HG03025 (cell line): Measurements from ENCODE around the gene SAC3D1.

Experiments
- ATAC-seq: cut with Tn5 transposase; IDR thresholded peaks from one replicate; pipeline ENCODE4 v1.9.1; 2021; ENCODE audit warnings: mild to moderate bottlenecking, moderate library complexity; ENCODE audit not compliant: unreplicated experiment, low FRiP score

Gene SAC3D1

GRCh38 chr11:65058419-65059054 is 17.5 kb downstream of the SAC3D1 start, which contains the start of gene NAALADL1:
Gene NAALADL1 (minus strand): TSS chr11:65058553. CDS start chr11:65058521, 32 bp downstream.
- ATAC-seq = no peak

DNA sequence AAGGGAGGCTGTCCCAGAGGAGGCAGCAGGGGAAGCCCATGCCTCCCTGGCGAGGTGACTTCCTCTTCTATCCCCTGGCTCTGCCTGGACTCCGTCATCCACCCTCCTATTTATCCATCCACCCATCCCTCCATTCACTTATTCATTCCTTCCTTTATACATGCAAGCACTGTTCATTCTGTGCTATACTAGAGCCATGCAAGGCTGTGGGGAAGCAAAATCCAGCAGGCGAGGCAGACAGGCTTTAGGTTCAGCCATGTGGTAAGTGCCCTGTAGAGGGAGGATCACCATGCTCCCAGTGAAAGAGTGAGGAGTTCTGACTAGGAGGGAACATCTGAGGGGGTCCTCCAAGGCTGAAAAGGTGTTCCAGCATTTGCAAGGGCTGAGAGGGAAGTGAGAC is 18.5 kb downstream of the SAC3D1 start:
- no peak for ATAC-seq

DNA sequence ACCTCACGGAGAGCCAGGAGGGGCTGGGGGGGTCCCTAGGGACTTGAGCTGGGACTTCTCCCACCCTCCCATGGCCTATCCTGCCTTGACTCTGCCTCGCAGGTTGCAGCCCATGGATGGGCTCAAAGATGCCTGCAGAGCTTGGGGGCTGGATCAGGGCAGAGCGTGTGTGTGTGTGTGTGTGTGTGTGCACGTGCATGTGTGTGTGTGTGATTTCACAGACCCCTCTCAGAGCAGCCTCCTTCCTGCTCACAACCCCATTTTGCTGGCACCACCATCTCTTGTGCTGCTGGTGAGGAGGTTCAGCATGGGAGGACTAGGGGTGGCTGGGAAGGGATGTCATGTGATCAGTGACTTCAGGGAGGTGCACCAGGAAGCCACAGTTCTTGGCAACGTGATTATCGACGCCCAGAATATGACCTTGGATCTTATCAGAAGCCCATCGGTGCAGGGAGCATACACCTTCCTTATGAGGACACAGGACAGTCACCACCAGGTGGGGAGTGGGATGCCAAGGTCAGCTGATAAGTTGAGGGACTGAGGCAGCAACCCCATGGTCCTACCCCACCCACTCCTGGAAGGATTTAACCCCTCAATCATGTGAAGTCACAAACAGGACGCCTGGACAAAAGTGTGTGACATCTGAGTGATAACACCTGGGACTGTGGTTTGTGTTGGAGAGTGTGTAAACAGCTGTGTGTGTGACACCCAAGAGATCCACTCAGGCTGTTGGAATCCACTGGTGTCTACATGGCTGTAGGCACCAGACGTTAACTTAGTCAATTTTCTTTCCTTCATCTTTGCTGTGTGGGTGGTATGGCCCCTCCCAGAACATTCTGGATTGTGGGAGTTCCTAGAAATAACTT is 19.2 kb downstream of the SAC3D1 start:
- ATAC-seq = no peak

DNA sequence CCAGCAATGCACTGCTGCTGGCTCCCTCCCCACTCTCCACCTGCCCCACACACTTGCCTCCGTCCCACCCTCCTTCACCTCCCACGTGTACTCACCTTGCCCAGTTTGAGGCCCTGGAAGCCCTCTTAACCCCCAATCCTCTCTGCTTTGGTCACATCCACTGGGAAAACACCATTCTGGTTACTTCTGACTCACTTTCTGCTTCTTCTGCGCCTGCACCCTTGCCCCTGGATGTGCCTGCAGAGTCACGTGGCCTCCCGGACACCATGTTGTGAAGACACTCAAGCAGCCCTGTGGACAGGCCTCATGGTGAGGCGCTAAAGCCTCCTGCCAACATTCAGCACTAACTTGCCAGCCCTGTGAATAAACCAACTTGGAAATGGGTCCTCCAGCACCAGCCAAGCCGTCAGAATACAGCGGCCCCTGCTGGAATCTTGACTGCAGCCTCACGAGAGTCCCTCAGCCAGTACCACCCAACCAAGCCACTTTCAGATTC is 20.0 kb downstream of the SAC3D1 start:
- ATAC-seq = no peak

DNA sequence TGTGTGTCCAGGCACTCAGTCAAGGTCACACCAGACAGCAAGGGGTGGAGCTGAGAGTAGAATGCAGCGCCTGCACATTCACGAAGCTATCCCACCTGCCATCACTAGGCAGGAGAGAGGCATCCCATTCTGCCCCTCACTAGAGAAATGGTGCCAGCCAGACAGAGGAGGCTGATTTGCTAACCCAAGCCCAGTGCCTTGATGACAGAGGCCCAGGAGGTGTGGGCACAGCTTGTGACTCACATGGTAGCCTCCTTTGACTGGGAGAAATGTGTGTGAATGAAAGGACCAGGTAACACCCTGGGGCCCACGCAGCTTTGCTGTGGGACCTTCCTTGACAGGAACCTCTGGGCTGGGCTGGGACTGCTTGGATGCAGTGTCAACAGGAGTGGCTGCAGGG is 22.5 kb downstream of the SAC3D1 start:
- ATAC-seq = no peak

- no peak for ATAC-seq
Observed at GRCh38 chr11:65064847-65065240, 23.8 kb downstream of the SAC3D1 start.

GRCh38 chr11:65065851-65066250 is 24.8 kb downstream of the SAC3D1 start:
- ATAC-seq = no peak

GRCh38 chr11:65066315-65066714 is 25.3 kb downstream of the SAC3D1 start:
- no peak for ATAC-seq

DNA sequence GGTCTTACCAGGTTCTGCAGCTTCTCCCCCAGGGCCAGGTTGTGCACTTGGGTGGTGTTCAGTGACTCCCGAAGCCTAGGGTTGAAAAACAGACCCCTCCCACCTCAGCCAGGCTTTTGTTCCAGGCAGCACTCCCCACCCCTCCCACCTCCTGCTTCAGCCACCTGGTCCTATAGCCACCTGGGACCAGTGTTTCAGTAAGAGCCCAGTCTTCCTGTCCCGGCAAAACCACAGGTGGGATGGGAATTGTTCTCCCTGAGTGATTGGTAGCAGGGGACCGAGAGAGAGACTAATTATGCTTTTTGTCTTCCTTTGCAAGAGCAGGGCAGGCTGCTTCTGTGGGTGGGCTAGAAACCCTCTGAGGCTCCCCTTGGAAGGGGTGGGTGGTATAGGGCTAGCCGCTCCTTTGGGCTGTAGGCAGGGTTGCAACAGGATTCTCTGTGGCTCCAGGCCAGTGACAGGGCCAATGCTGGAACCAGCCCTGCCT is 25.8 kb downstream of the SAC3D1 start:
- no peak for ATAC-seq

GRCh38 chr11:65067446-65067845 is 26.4 kb downstream of the SAC3D1 start:
- ATAC-seq = no peak

DNA sequence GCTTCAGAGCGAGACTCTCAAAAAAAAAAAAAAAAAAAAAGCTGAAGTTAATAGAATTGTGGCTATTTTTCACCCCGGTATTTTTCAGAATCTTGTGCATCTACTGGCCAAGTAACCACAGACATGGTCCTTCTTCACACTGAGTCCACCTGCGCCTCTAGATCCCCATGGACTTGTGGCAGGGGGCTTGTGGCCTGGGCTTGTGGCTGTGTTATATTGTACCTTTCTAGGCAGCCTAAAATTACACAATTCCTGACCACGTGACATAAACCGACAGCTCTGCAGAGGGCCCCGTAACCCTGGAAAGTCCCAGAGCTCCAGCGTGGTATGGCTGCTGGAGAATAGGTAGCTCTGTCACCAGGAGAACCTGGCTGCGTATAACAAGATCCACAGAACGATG is 28.2 kb downstream of the SAC3D1 start:
- ATAC-seq = no peak

GRCh38 chr11:65071907-65072630 is 31.1 kb downstream of the SAC3D1 start:
- ATAC-seq = no peak

DNA sequence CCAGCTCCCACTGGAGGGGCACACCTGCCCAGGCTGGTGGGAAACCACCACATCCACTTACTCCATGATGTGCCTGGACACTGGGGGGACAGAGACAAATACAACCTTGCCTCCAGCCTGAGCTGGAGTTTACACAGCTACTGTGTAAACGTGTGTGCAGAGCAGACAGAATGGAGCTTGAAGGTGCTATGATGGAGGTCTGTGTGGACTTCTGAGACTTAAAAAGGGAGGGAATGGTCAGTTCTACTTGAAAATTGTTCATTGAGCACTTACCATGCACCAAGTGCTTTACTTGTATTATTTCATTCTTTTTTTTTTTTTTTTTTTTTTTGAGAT is 31.6 kb downstream of the SAC3D1 start:
- no peak for ATAC-seq

DNA sequence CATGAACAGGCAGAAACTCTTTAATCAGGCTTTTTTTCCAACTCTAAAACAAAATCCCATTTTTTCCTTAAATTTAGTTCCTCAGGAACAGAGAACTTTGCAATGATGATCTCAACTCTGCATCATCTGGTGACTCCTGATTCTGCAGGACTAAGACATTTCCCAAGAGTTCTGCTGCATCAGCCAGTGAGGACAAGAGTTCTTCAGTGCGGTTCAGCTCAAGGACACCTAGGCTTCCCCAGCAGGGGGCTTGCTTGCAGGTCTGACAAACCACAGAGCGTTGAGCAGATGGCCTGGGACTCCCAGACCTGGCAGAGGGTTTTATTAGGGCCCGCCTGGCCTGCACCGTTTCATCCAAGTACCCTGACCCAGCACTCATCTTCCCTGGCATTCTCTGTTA is 36.4 kb downstream of the SAC3D1 start:
- no peak for ATAC-seq

DNA sequence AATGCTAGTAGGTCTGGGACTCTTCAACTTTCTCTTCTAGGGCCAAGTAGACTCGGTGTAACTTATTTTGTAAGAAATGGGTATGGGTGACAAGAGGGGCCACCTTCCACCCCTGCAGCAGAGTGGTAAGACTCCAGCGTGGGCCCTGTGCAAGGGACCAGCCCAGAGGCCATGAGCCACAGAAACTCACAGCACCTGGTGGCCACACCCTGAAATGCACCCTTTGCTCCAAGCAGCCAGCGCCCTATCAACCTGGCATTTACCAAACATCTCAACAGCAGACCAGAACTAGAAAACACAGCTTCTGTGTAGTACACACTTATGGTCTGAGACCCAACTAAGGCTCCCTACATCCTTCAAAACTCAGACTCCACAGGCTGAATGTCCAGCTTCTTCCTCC is 37.1 kb downstream of the SAC3D1 start:
- ATAC-seq = no peak

- no peak for ATAC-seq
Observed at GRCh38 chr11:65078786-65079342, 37.9 kb downstream of the SAC3D1 start.

- ATAC-seq = peak; percentile 32
Observed at GRCh38 chr11:65083134-65083833, 42.3 kb downstream of the SAC3D1 start.

GRCh38 chr11:65083834-65084597 is 43.0 kb downstream of the SAC3D1 start, which contains the start of the genes CDCA5 and ZFPL1:
Gene CDCA5 (minus strand): TSS chr11:65084040. CDS start chr11:65083978, 62 bp downstream.
Gene ZFPL1 (plus strand): TSS chr11:65084222. CDS start chr11:65084699, 477 bp downstream.
- ATAC-seq = peak; percentile 67
